Activated CD4-positive, alpha-beta T cell treated with anti-CD3 and anti-CD28 coated beads for 1 hour (primary cell): ENCODE data around the gene ZNF234.
"Not testable (repeated sequence)": the region's sequence is repeated elsewhere in the genome, so short reads cannot be mapped to it uniquely, and the experiment has no call there.

Experiments used
- DNase-seq: peaks from one replicate; pipeline ENCODE4 v3.0.0-alpha.2; 2020

Gene ZNF234

GRCh38 chr19:44141191-44142058, at the start of gene ZNF234:
Gene ZNF234 (plus strand): TSS chr19:44141554. CDS start chr19:44144633, 3,079 bp downstream.
- DNase-seq, result peak; percentile 49

DNA sequence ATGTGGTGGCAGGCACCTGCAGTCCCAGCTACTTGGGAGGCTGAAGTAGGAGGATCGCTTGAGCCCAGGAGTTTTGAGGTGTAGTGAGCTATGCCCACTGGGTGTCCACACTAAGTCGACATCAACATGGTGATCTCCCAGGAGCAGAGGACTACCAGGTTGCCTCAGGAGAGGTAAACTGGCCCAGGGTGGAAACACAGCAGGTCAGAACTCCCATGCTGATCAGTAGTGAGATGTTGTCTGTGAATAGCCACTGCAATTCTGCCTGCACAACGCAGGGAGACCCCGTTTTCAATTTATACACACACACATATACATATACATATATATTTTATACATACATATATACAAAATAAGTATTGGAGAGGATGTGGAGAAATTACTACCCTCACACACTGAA, 49.2 kb upstream of the ZNF234 start:
- no peak for DNase-seq

DNA sequence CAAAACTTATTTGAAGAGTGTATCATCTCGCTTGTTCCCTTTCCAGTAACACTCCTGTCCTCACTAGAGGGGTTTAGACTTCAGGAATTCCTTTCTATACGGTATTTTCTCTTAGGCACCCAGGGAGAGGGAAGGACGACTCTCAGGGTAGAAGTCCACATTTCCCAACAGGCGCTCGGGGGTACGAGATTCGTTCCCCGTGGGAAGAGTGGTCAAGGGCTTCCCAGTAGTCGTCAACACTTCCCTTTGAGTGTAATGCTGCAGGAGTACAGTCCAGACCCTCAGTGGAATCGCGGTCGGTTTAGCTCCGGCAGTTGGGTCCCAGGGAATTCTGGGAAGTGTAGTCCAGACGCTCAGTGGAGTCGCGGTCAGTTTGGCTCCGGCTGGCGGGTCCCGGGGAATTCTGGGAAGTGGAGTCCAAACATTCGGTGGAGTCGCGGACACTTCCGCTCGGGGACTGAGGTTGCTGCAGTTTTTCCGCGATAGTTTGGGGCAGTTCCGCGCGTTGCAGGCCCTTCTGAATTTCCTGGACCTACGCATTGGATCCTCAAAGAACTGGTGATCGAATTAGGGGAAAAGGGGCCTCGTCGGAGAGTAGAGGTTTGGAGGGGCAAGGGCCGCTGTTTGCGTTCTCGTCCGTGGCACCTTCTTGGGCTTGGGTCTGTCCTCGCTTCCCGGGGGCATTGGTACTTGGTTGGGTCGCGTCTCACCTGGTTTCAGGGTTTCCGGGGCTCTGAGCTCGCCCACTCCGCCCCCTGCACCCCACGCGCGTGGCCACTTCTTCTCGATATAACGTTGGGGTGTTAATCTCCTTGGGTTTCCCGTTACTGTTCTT, 47.2 kb upstream of the ZNF234 start, which contains the start of gene ZNF224:
Gene ZNF224, plus strand, starts transcription at position 431 of the 835 bp plus-strand sequence. CDS start 3,513 bp downstream, outside the sequence.
- DNase-seq, result peak; percentile 62

DNA sequence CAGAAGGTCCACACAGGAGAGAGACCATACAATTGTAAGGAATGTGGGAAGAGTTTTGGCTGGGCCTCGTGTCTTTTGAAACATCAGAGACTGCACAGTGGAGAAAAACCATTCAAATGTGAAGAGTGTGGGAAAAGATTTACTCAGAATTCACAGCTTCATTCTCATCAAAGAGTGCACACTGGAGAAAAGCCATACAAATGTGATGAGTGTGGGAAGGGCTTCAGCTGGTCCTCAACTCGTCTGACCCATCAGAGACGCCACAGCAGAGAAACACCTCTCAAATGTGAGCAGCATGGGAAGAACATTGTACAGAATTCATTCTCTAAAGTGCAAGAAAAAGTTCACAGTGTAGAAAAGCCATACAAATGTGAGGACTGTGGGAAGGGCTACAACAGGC, 33.6 kb upstream of the ZNF234 start:
- no peak for DNase-seq

DNA sequence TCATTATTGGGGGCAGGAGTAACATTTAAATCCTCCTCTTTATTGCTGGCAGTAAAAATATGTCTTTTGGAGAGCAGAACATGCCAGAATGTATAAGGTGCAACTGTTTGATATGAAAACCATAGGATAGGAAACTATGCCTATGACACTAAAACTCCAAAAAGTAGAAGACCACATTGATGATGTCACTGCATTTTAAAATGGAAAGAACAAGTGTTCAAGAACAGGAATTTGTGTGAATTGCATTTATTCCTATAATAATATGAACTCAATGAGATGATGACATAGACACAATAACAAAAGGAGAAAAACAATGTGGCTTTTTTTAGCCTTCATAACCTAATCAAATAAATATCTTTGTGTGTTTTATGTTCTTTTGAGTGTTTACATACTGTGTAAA, 31.9 kb upstream of the ZNF234 start:
- DNase-seq, result no peak

DNA sequence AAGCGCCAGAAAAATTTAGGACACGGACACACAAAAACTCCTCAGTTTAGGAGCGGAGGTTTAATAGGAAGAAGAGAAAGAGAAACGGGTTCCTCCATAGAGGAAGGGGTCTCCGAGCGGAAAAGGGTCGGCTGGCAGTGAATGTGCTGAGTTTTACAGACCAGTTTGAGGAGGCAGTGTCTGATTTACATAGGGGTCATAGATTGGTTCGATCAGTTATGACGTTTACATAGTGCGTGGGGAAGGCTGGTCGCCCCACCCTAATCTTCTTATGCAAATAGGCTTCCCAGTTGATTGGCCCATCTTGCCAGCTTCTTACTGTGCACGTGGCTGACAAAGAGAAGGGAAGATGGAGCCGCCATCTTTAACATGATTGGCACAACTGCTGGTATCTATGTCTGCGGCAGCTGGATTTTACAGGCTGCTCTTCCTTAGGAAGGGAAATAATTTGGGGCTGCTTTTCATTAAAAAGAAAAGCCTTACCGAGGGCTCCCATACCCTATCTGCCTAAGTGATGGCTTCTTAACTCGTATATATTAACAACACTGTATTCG, 29.4 kb upstream of the ZNF234 start:
- no peak for DNase-seq

GRCh38 chr19:44112802-44113137, 28.6 kb upstream of the ZNF234 start:
- no peak for DNase-seq

GRCh38 chr19:44113138-44113783, 28.1 kb upstream of the ZNF234 start, which contains the start of gene ZNF225:
Gene ZNF225 (plus strand): TSS chr19:44113399. CDS start chr19:44115828, 2,429 bp downstream.
- DNase-seq, result peak; percentile 69

- no peak for DNase-seq
These were observed 27.5 kb upstream of the ZNF234 start for GRCh38 chr19:44113784-44114390.

- not testable (repeated sequence) for DNase-seq
These were observed 20.2 kb upstream of the ZNF234 start for GRCh38 chr19:44121162-44121561.

DNA sequence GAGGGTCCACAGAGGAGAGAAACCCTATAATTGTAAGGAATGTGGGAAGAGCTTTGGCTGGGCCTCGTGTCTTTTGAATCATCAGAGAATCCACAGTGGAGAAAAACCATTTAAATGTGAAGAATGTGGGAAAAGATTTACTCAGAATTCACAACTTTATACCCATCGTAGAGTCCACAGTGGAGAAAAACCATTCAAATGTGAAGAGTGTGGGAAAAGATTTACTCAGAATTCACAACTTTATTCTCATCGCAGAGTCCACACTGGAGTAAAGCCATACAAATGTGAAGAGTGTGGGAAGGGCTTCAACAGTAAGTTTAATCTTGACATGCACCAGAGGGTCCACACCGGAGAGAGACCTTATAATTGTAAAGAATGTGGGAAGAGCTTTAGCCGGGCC, 9.4 kb upstream of the ZNF234 start:
- DNase-seq, result no peak

DNA sequence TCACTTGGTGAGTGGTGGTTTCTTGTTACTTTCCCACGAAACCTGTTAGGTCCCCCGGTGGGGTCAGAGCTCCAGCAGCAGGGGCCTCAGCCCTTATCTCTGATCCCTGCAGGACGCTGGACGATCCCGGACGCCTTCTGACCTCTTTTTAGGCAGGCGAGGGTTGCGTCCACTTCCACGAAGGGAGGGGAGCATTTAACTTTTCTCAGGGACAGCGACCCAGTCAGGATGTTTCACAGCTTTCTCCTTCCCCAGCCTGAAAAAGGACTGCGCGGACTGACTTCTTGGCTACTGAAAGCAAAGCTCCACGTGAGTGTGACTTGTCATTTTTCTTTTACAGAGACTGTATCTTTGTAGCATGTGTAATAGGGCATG, 692 bp downstream of the ZNF234 start:
- DNase-seq, result no peak

GRCh38 chr19:44149776-44150175, 8.4 kb downstream of the ZNF234 start:
- DNase-seq, result no peak

GRCh38 chr19:44151491-44151890, 10.1 kb downstream of the ZNF234 start:
- DNase-seq, result no peak

GRCh38 chr19:44156475-44156874, 15.1 kb downstream of the ZNF234 start:
- no peak for DNase-seq

DNA sequence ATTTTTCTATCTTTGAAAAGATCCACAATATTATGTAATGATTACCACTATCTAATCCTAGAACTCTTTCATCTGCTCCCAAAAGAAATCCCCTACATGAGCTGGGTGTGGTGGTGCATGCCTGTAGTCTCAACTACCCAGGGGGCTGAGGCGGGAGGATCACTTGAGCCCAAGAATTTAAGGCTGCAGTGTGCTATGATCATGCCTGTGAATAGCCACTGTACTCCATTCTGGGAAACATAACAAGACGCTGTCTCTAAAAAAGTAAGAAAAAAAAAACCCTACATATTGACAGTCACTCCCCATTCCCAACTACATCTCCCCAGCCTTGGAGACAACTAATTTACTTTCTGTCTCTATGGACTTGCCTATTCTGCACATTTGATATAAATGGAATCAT, 22.4 kb downstream of the ZNF234 start:
- DNase-seq, result no peak

- no peak for DNase-seq
These were observed 22.9 kb downstream of the ZNF234 start for GRCh38 chr19:44164327-44164672.

DNA sequence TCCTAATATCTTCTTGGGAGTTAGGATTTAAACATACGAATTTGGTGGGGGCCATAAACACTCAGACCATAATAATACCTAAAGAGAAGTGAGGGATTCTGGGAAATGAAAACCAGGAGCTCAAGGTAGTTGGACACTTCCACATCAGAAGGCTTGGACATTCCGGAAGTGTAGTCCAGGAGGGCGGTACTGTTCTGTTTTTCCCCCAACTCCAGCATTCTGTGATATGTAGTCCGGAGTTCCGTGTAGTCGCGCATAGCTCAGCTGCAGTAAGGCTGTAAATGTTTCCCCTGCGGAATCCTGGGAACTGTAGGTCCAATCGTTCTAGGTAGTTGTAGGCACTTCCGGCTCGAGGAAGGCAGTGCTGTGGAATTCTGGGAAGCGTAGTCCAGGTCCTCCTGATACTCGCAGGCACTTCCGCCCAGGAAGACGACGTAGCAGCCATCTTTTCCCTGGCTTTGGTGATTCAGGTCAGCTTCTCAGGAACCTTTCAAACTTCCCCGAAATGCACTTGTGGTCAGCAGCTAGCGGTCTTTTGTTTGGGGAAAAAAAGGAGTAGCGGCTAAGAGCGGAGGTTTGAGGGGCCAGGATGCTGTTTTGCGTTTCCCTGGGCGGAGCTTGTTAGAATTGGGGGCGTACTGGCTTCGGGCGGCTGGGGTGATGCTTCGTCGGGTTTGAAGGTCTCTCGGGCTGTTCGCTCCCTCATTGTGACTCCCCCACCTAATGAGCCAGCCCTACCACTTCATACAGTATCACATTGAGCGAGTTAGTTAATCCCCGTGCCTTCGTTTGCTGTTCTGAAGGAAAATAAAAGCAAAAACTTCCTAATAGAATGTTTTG, 23.5 kb downstream of the ZNF234 start, which contains the start of gene ZNF226:
Gene ZNF226, plus strand, starts transcription at position 428 of the 840 bp plus-strand sequence. CDS start 4,981 bp downstream, outside the sequence.
- peak; percentile 65 for DNase-seq

GRCh38 chr19:44170660-44171059, 29.3 kb downstream of the ZNF234 start:
- not testable (repeated sequence) for DNase-seq

DNA sequence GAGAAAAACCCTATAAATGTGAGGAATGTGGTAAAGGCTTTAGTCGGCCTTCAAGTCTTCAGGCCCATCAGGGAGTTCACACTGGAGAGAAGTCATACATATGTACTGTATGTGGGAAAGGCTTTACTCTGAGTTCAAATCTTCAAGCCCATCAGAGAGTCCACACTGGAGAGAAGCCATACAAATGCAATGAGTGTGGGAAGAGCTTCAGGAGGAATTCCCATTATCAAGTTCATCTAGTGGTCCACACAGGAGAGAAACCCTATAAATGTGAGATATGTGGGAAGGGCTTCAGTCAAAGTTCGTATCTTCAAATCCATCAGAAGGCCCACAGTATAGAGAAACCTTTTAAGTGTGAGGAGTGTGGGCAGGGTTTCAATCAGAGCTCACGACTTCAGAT, 35.2 kb downstream of the ZNF234 start:
- no peak for DNase-seq

DNA sequence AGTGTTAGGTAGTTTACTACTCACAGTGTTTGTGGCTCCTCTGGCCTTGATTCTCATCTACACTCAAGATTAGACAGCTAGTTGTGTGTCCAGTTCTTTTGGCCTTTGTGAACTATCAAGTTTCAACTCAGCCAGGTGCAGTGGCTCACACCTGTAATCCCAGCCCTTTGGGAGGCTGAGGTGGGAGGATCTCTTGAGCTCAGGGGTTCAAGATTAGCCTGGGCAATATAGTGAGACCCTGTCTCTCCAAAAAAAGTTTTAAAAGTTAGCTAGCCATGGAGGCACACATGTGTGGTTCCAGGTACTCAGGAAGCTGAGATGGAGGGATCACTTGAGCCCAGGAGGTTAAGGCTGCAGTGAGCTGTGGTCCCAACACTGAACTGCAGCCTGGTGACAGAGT, 39.6 kb downstream of the ZNF234 start:
- no peak for DNase-seq

DNA sequence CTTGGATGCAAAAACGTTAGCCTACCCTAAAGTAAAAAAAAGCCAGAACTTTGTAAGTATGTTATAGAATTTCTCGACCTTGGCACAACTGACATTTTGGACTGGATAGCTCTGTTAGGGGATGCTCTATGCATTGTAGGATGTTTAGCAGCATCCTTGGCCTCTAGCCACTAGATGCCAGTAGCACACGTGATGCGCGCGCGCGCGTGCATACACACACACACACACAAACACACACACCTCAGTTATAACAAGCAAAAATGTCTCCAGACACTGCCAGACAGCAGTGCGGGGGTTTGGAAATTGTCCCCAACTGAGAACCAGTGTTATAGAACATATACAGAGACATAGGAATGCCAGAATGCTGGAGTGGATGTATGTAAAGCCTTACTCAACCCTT, 40.8 kb downstream of the ZNF234 start:
- DNase-seq, result no peak
